NCI-H2107 (cell line): ENCODE data around the gene PDK1.
"Not testable (repeated sequence)": the region's sequence is repeated elsewhere in the genome, so short reads cannot be mapped to it uniquely, and the experiment has no call there.

Experiments
- DNase-seq: peaks from one replicate; lab custom pipeline; 2025; lab: John Stamatoyannopoulos, UW

PDK1 gene

DNA sequence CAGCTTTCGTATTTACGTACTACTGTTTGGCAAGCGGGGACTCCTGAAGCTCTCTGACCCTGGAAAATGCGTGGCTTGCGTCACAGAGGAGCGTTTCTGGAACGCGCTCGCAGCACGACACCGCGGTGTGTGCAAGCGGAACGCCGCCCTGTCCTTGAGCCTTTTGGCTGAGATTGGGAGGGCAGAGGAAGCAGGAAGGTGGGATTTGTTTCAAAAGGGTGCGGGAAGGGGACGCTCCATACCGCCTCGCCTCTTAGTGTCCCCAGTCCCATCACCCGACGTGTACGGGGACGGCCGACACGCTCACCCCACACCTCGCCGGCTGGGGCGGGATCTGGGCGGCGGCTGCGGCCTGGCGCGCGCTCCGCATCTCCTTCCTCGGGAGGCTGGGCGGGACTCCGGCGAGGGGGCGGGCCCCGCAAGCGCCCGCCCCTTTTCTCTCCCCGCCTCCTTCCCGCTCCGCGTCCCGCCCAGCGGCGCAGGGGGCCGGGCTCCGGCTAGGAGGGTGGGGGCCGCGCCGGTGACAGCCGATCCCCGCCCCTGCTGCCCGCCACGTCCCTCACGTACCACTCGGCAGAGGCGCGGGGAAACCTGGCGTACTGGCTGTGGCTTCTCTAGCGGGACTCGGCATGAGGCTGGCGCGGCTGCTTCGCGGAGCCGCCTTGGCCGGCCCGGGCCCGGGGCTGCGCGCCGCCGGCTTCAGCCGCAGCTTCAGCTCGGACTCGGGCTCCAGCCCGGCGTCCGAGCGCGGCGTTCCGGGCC lies at the start of gene PDK1:
TSS of gene PDK1 (plus strand) at position 569 of the 762 bp plus-strand sequence. CDS start at position 630, 61 bp downstream.
- peak; percentile 73 for DNase-seq

GRCh38 chr2:172507199-172507598 lies 48.7 kb upstream of the PDK1 start:
- no peak for DNase-seq

DNA sequence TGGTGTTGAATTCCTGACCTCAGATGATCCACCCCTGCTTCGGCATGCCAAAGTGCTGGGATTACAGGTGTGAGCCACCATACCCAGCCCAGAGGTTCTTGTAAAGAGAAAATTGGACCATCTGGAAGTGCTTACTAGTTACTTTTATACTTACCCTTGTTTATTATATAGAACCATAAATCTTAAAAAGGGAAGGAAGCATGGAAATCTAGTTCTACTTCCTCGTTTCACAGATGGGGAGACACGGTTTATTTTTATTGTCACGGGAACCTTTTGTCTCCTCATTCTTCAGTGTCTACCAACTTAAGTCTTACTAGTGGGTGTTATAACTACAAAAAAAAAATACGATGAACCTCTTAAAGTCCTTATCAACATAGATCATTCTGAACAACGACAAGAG lies 45.8 kb upstream of the PDK1 start:
- no peak for DNase-seq

- DNase-seq, result no peak
Measured at GRCh38 chr2:172510548-172510947, 45.3 kb upstream of the PDK1 start.

DNA sequence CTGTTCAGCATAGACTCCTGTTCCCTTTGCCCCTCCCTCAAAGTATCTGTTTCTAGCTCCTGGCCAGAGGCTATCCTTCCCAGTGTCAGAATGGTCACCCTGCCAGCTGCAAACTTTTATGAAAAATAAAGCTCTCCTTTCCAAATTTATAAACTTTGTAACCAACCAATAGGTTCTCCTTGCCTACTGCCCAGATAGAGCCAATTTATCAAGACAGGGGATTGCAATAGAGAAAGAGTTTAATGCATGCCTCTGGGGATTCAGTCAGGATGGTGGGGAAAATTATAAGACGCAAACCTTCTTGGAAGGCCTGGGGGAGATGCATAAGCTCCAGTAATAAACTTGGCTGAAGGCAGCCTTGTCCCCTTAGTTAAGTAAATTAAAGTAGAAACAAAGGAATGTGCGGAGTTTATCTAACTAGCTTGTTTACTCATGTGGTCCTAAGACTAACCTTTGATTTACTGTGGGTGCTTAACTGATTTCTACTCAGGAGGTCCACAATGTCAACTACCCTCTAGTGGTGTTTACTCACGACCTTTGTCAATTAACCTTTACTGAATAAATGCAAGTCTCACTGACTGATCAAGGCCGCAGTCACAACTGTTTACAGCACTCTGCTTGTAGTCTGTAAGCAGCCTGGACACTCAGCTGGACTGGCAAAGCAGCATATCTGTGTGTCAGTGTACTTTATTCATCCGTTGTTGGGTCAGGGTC lies 42.9 kb upstream of the PDK1 start:
- DNase-seq, result no peak

DNA sequence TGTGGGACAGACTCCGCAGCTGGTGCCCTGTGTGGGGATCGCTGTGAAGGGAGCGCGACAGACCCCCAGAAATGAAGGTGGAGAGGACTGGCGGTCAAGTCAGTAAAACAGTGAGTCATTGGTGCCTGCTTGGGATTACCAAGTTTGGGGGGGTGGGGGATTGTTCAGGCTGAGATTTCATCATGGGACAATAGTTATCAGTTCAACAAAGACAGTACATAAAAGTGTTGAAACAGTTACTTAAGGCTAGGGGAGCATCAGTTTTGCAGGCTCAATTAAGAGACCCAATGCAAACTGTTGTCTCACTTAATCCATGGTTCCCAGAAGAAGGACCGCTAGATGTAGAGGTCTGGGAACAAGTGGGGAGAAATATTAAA lies 42.4 kb upstream of the PDK1 start:
- no peak for DNase-seq

- DNase-seq, result no peak
Measured at GRCh38 chr2:172513935-172514586, 41.8 kb upstream of the PDK1 start.

DNA sequence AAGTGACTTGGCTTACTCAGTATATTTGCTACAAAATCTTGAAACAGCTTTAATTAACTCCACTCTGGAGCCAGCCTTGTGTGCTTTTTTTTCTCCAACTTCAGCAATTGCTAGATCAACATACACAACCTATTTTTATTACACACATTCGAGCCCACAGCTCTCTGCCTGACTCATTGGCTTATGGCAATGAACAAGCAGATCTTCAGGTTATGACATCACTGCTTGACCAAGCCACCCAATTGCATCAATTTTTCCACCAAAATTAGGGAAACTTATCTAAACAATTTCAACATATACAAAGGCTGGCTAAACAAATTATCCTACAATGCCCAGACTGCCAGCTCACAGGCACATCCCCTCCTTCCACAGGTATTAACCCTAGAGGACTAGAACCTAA lies 39.6 kb upstream of the PDK1 start:
- DNase-seq, result no peak

DNA sequence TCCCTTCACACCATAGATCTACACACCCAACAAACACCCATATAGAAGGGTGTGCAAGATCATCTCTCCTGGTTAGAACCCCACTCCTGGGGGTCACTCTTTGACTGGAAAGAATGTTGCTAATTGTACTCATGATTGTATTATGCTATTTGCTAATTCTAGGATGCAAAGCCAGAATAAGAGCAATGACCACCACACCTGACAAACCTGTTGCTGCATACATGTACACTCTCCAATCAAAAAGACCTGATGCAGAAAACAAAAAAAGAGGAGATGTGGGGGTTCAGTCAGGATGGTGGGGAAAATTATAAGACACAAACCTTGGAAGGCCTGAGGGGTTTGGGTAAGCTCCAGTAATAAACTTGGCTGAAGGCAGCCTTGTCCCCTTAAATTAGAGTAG lies 36.9 kb upstream of the PDK1 start:
- no peak for DNase-seq

DNA sequence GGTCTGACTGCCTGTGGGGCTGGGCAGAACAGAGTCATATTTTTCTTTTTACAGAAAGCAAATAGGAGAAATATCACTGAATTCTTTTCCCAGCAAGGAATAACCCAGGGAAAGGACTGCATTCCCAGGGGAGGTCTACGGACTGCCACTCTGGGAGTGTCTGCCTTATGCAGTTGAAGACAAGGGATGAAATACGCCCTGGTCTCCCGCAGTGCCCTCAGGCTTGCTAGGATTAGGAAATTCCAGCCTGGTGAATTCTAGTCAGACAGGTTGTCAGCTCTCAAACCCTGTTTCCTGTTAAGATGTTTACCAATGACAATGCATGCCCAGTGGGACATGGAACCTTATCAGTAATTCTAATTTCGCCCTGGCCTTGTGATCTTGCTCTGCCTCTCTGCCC lies 30.3 kb upstream of the PDK1 start:
- DNase-seq, result no peak

- DNase-seq, result no peak
Measured at GRCh38 chr2:172531309-172531708, 24.6 kb upstream of the PDK1 start.

DNA sequence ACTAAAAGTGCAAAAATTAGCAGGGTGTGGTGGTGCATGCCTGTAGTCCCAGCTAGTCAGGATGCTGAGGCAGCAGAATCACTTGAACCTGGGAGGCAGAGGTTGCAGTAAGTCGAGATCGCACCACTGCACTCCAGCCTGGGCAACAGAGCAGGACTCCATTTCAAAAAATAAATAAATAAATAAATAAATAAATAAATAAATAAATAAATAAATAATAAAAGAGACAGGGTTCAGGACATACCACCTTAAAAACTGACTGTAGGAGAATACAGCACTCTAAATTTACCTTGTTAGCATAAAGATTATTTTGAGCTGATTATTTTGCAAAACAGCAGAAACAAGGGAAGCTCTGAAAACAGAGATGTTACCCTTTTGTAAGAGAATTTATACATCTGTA lies 23.4 kb upstream of the PDK1 start:
- DNase-seq, result not testable (repeated sequence)

DNA sequence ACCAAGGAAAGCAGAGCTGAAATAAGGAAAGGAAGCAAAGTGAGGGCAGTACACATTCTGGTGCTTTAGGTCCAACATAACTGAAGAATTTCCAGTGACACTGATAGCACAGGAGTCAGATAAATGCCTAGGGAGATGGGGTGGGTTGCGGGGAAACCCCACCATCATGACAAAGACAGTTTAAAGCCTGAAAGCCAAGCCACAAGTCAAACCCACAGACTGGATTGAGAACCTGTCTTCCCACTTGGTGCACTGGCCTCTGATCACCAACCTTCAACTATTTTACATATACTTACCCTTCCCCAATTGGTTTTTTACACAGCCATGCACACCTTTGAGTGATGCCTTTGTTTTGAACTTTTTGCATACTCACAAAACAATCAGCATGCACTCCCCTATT lies 22.2 kb upstream of the PDK1 start:
- no peak for DNase-seq

- no peak for DNase-seq
Measured at GRCh38 chr2:172535119-172535518, 20.8 kb upstream of the PDK1 start.

DNA sequence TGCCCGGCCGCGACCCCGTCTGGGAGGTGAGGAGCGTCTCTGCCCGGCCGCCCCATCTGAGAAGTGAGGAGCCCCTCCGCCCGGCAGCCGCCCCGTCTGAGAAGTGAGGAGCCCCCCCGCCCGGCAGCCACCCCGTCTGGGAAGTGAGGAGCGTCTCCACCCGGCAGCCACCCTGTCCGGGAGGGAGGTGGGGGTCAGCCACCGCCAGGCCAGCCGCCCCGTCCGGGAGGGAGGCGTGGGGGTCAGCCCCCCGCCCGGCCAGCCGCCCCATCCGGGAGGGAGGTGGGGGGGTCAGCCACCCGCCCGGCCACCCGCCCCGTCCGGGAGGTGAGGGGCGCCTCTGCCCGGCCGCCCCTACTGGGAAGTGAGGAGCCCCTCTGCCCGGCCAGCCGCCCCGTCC lies 18.0 kb upstream of the PDK1 start:
- DNase-seq, result not testable (repeated sequence)

GRCh38 chr2:172539767-172540166 lies 16.1 kb upstream of the PDK1 start:
- no peak for DNase-seq

DNA sequence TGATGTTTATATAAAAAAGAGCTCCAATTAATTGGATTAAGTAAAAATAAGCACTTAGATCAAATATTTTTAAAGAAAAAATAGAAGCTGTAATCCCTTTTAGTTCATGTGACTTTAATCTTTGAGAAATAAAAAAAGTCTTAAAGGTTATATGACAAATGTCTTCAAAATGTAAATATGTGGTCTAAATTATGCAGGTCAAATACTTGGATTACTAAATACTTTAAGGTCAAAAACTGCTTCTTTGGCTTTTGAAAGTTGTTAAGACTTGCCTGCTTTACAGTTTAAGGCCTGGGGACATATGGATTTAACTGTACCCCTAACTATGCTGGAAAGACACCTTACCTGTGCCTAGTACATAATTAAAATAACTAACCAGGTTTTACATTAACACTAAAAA lies 15.5 kb upstream of the PDK1 start:
- DNase-seq, result no peak

DNA sequence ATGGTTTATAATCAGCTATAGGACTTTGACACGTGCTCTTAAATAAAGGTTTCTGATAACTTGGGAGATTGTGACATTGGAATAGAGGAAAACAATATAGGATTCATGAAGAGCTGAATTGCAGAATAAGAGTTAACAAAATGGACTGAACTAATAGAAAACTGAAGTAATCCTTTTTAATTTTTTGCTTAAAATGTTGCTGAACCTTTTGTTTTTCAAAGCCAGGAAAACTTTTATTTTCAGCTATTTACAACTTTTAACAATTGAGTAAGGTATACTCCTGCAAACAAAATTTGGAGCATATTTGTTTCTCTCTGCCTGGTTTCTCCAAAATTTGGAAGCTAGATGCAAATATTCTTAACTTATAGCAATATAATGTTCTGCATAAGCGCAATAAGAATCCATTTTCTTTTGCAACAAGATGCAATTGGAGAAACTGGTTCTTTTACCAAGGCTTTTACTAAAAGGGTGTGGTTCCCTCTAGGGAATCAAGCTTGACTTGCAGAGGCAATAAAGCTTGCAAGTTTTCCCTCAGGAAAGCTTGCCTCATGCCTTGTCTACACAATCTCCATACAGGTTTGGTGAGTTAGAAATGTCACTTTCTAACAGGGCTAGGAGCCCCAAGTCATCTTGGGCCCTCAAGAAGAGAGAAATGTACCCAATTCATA lies 10.3 kb upstream of the PDK1 start:
- DNase-seq, result no peak

GRCh38 chr2:172549131-172549530 lies 6.8 kb upstream of the PDK1 start:
- no peak for DNase-seq

DNA sequence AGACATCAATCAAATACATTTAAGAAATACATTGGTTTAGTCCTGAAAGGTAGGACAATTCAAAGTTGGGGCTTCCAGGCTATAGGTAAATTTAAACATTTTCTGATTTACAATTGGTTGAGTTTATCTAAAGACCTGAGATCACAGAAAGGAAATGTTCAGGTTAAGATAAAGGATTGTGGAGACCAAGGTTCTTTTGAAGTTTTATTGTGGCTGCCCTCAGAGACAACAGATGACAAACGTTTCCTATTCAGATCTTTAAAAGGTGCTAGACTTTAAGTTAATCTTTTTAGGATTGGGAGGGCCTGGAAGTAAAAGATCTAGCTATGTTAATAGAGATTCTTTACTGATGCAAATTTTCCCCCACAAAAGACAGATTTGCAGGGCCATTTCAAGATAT lies 6.1 kb upstream of the PDK1 start:
- DNase-seq, result not testable (repeated sequence)

GRCh38 chr2:172550419-172550818 lies 5.5 kb upstream of the PDK1 start:
- no peak for DNase-seq

DNA sequence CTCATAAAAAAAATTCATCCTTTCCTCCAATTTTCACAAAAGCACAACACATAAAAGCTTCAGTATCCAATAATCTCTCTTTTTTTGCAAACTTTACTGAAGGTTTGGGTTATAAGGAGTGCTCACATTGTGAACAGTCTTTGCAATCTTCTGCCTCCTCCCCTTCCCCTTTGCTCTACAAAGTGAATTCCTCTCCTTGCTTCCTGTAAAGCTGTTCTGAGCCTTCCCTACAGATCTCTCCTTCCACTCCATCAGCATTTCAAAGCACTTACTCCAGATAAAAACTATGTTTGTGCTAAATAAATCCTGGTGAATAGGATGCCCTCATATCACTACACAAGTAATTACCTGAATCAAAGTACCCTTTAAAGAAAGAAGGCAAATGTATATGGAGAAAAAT lies 4.6 kb upstream of the PDK1 start:
- DNase-seq, result no peak
